HepG2 (cell line): ENCODE measurements around the gene PLCXD3. TPM values are rescaled to one million over a fixed set of nuclear protein-coding genes. Genes with fewer than 3 reads are reported as not detected.

Source experiments
- ATF6 ChIP-seq: sonication (generic); formaldehyde crosslinking; conservative IDR thresholded peaks from 2 replicates; pipeline ENCODE4 v1.4.0; 2020; ENCODE audit warnings: missing genetic modification reagents
- CREM ChIP-seq, 2 experiments: sonication (generic) in 1 of 2; formaldehyde crosslinking in 1 of 2; IDR thresholded peaks; 2 replicates each; pipeline versions ENCODE4 v1.4.0 to v1.6.1; 2016 to 2020; ENCODE audit warnings: antibody characterized with exemption in 1 of 2, mild to moderate bottlenecking in 1 of 2, missing genetic modification reagents in 1 of 2
- HMGXB3 ChIP-seq: sonication (generic); formaldehyde crosslinking; IDR thresholded peaks from 2 replicates; pipeline ENCODE4 v1.4.0; 2020; ENCODE audit warnings: missing genetic modification reagents, borderline replicate concordance
- HNRNPL ChIP-seq: fragments of 200-400 bp; formaldehyde crosslinking; IDR thresholded peaks from 2 replicates; pipeline ENCODE4 v1.6.1; 2017; ENCODE audit warnings: mild to moderate bottlenecking, low read depth, low read length
- PCBP2 ChIP-seq: fragments of 200-400 bp; formaldehyde crosslinking; optimal IDR thresholded peaks from 2 replicates; pipeline ENCODE3; 2018; ENCODE audit warnings: low read length, low read depth; ENCODE audit not compliant: poor library complexity, severe bottlenecking
- THRA ChIP-seq: sonication (generic); formaldehyde crosslinking; IDR thresholded peaks from 2 replicates; pipeline ENCODE4 v1.4.0; 2020; ENCODE audit warnings: missing genetic modification reagents, borderline replicate concordance
- TOE1 ChIP-seq: sonication (generic); formaldehyde crosslinking; IDR thresholded peaks from 2 replicates; pipeline ENCODE4 v1.4.0; 2020; ENCODE audit warnings: mild to moderate bottlenecking, missing genetic modification reagents
- ZBTB38 ChIP-seq: sonication (generic); formaldehyde crosslinking; IDR thresholded peaks from 2 replicates; pipeline ENCODE4 v1.5.1; 2020; ENCODE audit warnings: mild to moderate bottlenecking, missing genetic modification reagents
- ZBTB44 ChIP-seq: sonication (generic); formaldehyde crosslinking; IDR thresholded peaks from 2 replicates; pipeline ENCODE4 v1.4.0; 2020; ENCODE audit warnings: missing genetic modification reagents
- ZNF136 ChIP-seq: sonication (generic); formaldehyde crosslinking; IDR thresholded peaks from 2 replicates; pipeline ENCODE4 v1.8.1; 2022; ENCODE audit warnings: low read depth, mild to moderate bottlenecking, moderate library complexity, missing genetic modification reagents
- ZNF224 ChIP-seq: sonication (generic); formaldehyde crosslinking; IDR thresholded peaks from 2 replicates; pipeline ENCODE4 v1.5.0; 2020; ENCODE audit warnings: mild to moderate bottlenecking, missing genetic modification reagents
- ZNF292 ChIP-seq: sonication (generic); formaldehyde crosslinking; IDR thresholded peaks from 2 replicates; pipeline ENCODE4 v1.8.1; 2022; ENCODE audit warnings: mild to moderate bottlenecking, low read depth, missing genetic modification reagents, borderline replicate concordance
- ZNF607 ChIP-seq: sonication (generic); formaldehyde crosslinking; IDR thresholded peaks from 2 replicates; pipeline ENCODE4 v1.5.1; 2020; ENCODE audit warnings: missing genetic modification reagents, mild to moderate bottlenecking, borderline replicate concordance
- ZNF816 ChIP-seq: sonication (generic); formaldehyde crosslinking; IDR thresholded peaks from 2 replicates; pipeline ENCODE4 v1.8.0; 2022; ENCODE audit warnings: missing genetic modification reagents, mild to moderate bottlenecking, borderline replicate concordance
- polyA plus RNA-seq, 8 experiments: library from polyadenylated mRNA; depleted of rRNA in 3 of 8; stranded (reverse) in 7 of 8; unstranded in 1 of 8; fragments of >200 nt; fragmentation: Illumina TruSeq in 4 of 8; extraction: Trizol in 4 of 8; gene quantifications; 2 replicates each; pipeline versions ENCODE4 v1.2.1 to v1.2.3, GENCODE V29; 2011 to 2016; ENCODE audit warnings: low read depth in 4 of 8, missing spikeins in 1 of 8, mixed read lengths in 1 of 8; ENCODE audit not compliant: insufficient read depth in 1 of 8
- total RNA-seq, 5 experiments: library from RNA; depleted of rRNA; stranded (reverse); fragments of >200 nt; fragmentation: Illumina TruSeq; extraction: Trizol; gene quantifications; 2 replicates each; pipeline ENCODE4 v1.2.3, GENCODE V29; 2016; ENCODE audit warnings: low read depth in 1 of 5
- TF ChIP-seq, protein P1 (sequence below): sonication (generic); formaldehyde crosslinking; IDR thresholded peaks from 2 replicates; pipeline ENCODE4 v1.5.1; 2020; ENCODE audit warnings: missing genetic modification reagents, mild to moderate bottlenecking, borderline replicate concordance

PLCXD3 gene
- total and polyA plus RNA-seq, 2 of the 13 experiments (the other 11 are each of a cell fraction or from before 2014, with no cell fraction given) = not detected

DNA sequence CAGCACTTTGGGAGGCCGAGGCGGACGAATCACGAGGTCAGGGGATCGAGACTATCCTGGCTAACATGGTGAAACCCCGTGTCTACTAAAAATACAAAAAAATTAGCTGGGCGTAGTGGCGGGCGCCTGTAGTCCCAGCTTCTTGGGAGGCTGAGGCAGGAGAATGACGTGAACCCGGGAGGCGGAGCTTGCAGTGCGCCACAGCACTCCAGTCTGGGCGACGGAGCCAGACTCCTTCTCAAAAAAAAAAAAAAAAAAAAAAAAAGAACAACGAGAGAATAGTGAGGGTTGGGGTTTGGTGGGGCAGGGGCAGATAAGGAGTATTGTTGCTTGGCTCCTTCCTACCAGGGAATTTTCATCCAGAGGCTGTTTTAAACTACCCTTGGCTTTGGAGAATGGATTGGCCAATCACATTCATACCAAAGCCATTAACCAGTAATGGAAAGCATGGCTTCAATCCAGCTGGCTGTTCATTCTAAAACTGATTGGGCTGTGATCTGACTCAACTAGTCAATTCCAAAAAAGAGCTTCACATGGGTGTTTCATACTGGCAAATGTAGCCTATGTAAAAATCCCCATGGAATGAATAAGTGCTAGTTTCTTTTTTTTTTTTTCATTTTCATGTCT, 64.4 kb downstream of the PLCXD3 start (continued):
- no peak for TF ChIP-seq HMGXB3 (CRISPR knock-in tag)
- no peak for TF ChIP-seq ZNF136 (CRISPR knock-in tag)
- TF ChIP-seq ZNF607 = no peak
- no peak for TF ChIP-seq TOE1 (CRISPR knock-in tag)
- TF ChIP-seq HNRNPL = no peak
- no peak for TF ChIP-seq ZBTB38 (CRISPR knock-in tag)
- TF ChIP-seq THRA (CRISPR knock-in tag) = no peak
- TF ChIP-seq ZNF224 (CRISPR knock-in tag) = no peak
- no peak for TF ChIP-seq ZBTB44 (CRISPR knock-in tag)
- no peak for TF ChIP-seq ZNF816 (CRISPR knock-in tag)
- no peak for TF ChIP-seq ZNF292
- no peak for TF ChIP-seq ATF6
- TF ChIP-seq, protein P1, sequence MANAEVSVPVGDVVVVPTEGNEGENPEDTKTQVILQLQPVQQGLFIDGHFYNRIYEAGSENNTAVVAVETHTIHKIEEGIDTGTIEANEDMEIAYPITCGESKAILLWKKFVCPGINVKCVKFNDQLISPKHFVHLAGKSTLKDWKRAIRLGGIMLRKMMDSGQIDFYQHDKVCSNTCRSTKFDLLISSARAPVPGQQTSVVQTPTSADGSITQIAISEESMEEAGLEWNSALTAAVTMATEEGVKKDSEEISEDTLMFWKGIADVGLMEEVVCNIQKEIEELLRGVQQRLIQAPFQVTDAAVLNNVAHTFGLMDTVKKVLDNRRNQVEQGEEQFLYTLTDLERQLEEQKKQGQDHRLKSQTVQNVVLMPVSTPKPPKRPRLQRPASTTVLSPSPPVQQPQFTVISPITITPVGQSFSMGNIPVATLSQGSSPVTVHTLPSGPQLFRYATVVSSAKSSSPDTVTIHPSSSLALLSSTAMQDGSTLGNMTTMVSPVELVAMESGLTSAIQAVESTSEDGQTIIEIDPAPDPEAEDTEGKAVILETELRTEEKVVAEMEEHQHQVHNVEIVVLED (CRISPR knock-in tag) = no peak
- TF ChIP-seq CREM (IDR thresholded peaks at IDR 0.05) = no peak
- no peak for TF ChIP-seq CREM (CRISPR knock-in tag; IDR thresholded peaks at IDR 0.05)
- no peak for TF ChIP-seq PCBP2
- TF ChIP-seq, all 625 proteins: peak for 0
